CD8-positive, alpha-beta memory T cell (primary cell): ENCODE data around the gene ZNF548. TPM values are rescaled to one million over a fixed set of nuclear protein-coding genes. Genes with fewer than 3 reads are reported as not detected.

ENCODE experiments used
- polyA plus RNA-seq: library from polyadenylated mRNA; unstranded; fragments of 300-500 nt; fragmentation: Illumina TruSeq; gene quantifications from one replicate; pipeline ENCODE4 v1.2.3, GENCODE V29; 2021
- total RNA-seq, 2 experiments: library from RNA; stranded (reverse); gene quantifications; one replicate each; pipeline ENCODE4 v1.2.3, GENCODE V29; 2021

ZNF548 gene
- total and polyA plus RNA-seq, 3 experiments from 2014 or later = 19.2 to 19.9 (median 19.5) TPM

Other genes starting within 250 kb of the ZNF548 start
- not detected for gene ZIM3, start 244.7 kb upstream of the ZNF548 start, total RNA-seq
- not detected for gene ZIM3, start 244.7 kb upstream of the ZNF548 start, polyA plus RNA-seq
- gene DUXA, start 222.4 kb upstream of the ZNF548 start, total RNA-seq = not detected
- gene DUXA, start 222.4 kb upstream of the ZNF548 start, polyA plus RNA-seq = not detected
- gene ZNF264, start 198.4 kb upstream of the ZNF548 start, total RNA-seq = 10 to 100 TPM; 26.6 to 27.8 TPM
- 13.0 TPM for gene ZNF264, start 198.4 kb upstream of the ZNF548 start, polyA plus RNA-seq
- gene AURKC, start 158.8 kb upstream of the ZNF548 start, total RNA-seq = 1 to 10 TPM; 1.3 to 2.7 TPM
- gene AURKC, start 158.8 kb upstream of the ZNF548 start, polyA plus RNA-seq = not detected
- gene ZNF805, start 149.2 kb upstream of the ZNF548 start, total RNA-seq = 10 to 100 TPM; 11.1 to 11.7 TPM
- 4.0 TPM for gene ZNF805, start 149.2 kb upstream of the ZNF548 start, polyA plus RNA-seq
- 10 to 100 TPM; 45.5 to 52.0 TPM for gene ZNF460, start 109.4 kb upstream of the ZNF548 start, total RNA-seq
- 7.5 TPM for gene ZNF460, start 109.4 kb upstream of the ZNF548 start, polyA plus RNA-seq
- gene ZNF543, start 69.4 kb upstream of the ZNF548 start, total RNA-seq = 1 to 10 TPM; 9.0 to 9.3 TPM
- 6.0 TPM for gene ZNF543, start 69.4 kb upstream of the ZNF548 start, polyA plus RNA-seq
- 10 to 100 TPM in 1 of 2 experiments, 1 to 10 TPM in 1; 9.4 to 10.3 TPM for gene ZNF304, start 38.6 kb upstream of the ZNF548 start, total RNA-seq
- 3.2 TPM for gene ZNF304, start 38.6 kb upstream of the ZNF548 start, polyA plus RNA-seq
- gene TRAPPC2B, start 26.3 kb upstream of the ZNF548 start, total RNA-seq = 1 to 10 TPM; 7.0 to 7.7 TPM
- gene TRAPPC2B, start 26.3 kb upstream of the ZNF548 start, polyA plus RNA-seq = 22.5 TPM
- gene ZNF547, start 26.3 kb upstream of the ZNF548 start, total RNA-seq = 1 to 10 TPM; 2.2 to 3.3 TPM
- gene ZNF547, start 26.3 kb upstream of the ZNF548 start, polyA plus RNA-seq = 1.7 TPM
- gene ZNF17, start 21.3 kb downstream of the ZNF548 start, total RNA-seq = 10 to 100 TPM; 11.5 to 17.0 TPM
- 6.5 TPM for gene ZNF17, start 21.3 kb downstream of the ZNF548 start, polyA plus RNA-seq
- 10 to 100 TPM; 29.9 to 32.7 TPM for gene ZNF749, start 45.5 kb downstream of the ZNF548 start, total RNA-seq
- gene ZNF749, start 45.5 kb downstream of the ZNF548 start, polyA plus RNA-seq = 4.1 TPM
- under 1 TPM; 0.24 to 0.27 TPM for gene VN1R1, start 67.3 kb downstream of the ZNF548 start, total RNA-seq
- gene VN1R1, start 67.3 kb downstream of the ZNF548 start, polyA plus RNA-seq = not detected
- 1 to 10 TPM; 6.3 to 7.3 TPM for gene ZNF772, start 87.7 kb downstream of the ZNF548 start, total RNA-seq
- gene ZNF772, start 87.7 kb downstream of the ZNF548 start, polyA plus RNA-seq = 0.92 TPM
- gene ZNF419, start 97.9 kb downstream of the ZNF548 start, total RNA-seq = 1 to 10 TPM; 7.3 to 9.1 TPM
- gene ZNF419, start 97.9 kb downstream of the ZNF548 start, polyA plus RNA-seq = 9.5 TPM
- gene ZNF773, start 110.1 kb downstream of the ZNF548 start, total RNA-seq = 1 to 10 TPM; 7.6 to 8.1 TPM
- gene ZNF773, start 110.1 kb downstream of the ZNF548 start, polyA plus RNA-seq = 14.5 TPM
- 1 to 10 TPM; 6.9 to 7.0 TPM for gene ZNF549, start 137.5 kb downstream of the ZNF548 start, total RNA-seq
- gene ZNF549, start 137.5 kb downstream of the ZNF548 start, polyA plus RNA-seq = 8.7 TPM
- 10 to 100 TPM in 1 of 2 experiments, 1 to 10 TPM in 1; 9.6 to 10.3 TPM for gene ZNF550, start 170.0 kb downstream of the ZNF548 start, total RNA-seq
- 13.5 TPM for gene ZNF550, start 170.0 kb downstream of the ZNF548 start, polyA plus RNA-seq
- gene ZNF416, start 189.1 kb downstream of the ZNF548 start, total RNA-seq = 1 to 10 TPM; 5.9 to 6.6 TPM
- 6.3 TPM for gene ZNF416, start 189.1 kb downstream of the ZNF548 start, polyA plus RNA-seq
- gene ZIK1, start 194.3 kb downstream of the ZNF548 start, total RNA-seq = 10 to 100 TPM in 1 of 2 experiments, 1 to 10 TPM in 1; 9.7 to 10.9 TPM
- gene ZIK1, start 194.3 kb downstream of the ZNF548 start, polyA plus RNA-seq = 7.6 TPM
- gene ZNF530, start 210.0 kb downstream of the ZNF548 start, total RNA-seq = 10 to 100 TPM; 10.5 to 12.6 TPM
- gene ZNF530, start 210.0 kb downstream of the ZNF548 start, polyA plus RNA-seq = 6.2 TPM
- 10 to 100 TPM; 19.1 to 22.1 TPM for gene ZNF134, start 224.4 kb downstream of the ZNF548 start, total RNA-seq
- gene ZNF134, start 224.4 kb downstream of the ZNF548 start, polyA plus RNA-seq = 14.3 TPM
- 10 to 100 TPM; 12.1 TPM for gene ZNF211, start 243.3 kb downstream of the ZNF548 start, total RNA-seq
- 17.9 TPM for gene ZNF211, start 243.3 kb downstream of the ZNF548 start, polyA plus RNA-seq